KG1 (cell line): Measurements from ENCODE around the gene DPRX.
"Not testable (repeated sequence)": the region's sequence is repeated elsewhere in the genome, so short reads cannot be mapped to it uniquely, and the experiment has no call there.

Experiments
- DNase-seq: peaks from one replicate; lab custom pipeline; 2025; lab: John Stamatoyannopoulos, UW

The DPRX gene

DNA sequence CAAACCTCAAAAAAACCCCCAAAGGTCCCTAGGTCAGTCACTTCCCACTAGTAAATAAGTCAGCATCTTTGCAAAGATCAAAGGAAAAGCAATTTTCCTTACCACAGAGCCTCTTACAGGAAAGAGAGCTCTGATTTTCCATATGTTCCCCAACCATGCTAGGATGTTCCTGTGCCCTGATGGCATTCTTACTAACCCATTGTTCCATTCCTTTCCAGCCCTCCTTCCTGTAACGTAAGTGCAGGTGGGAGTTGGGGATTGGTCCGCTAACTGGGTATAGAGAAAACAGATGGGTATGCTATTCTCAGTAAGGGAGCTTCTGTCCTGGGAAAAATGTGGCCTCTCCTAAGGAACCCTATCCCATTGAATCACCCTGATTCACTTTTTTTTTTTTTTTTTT is 14.3 kb downstream of the DPRX start:
- DNase-seq: no peak

- DNase-seq: no peak
Observed at GRCh38 chr19:53647350-53647749, 15.6 kb downstream of the DPRX start.

DNA sequence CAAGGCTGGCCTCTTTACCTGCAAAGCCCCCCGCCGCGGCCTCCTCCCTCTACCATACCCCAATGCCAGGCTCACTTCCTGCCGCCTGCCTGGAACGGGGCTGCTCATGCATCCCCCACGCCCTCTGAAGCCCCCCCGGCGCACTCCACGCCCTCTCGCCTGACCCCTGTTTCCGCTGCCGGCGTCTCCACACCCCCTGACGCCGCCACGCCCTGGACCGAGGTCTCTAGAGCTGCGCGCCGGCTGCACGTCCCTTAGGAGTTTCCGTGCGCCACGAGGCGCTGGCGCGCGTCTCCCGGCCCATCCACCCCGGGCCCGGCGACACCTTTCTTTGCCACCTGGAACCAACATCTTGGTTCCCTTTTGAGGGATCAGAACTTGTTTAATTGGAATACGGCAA is 16.0 kb downstream of the DPRX start:
- no peak for DNase-seq

DNA sequence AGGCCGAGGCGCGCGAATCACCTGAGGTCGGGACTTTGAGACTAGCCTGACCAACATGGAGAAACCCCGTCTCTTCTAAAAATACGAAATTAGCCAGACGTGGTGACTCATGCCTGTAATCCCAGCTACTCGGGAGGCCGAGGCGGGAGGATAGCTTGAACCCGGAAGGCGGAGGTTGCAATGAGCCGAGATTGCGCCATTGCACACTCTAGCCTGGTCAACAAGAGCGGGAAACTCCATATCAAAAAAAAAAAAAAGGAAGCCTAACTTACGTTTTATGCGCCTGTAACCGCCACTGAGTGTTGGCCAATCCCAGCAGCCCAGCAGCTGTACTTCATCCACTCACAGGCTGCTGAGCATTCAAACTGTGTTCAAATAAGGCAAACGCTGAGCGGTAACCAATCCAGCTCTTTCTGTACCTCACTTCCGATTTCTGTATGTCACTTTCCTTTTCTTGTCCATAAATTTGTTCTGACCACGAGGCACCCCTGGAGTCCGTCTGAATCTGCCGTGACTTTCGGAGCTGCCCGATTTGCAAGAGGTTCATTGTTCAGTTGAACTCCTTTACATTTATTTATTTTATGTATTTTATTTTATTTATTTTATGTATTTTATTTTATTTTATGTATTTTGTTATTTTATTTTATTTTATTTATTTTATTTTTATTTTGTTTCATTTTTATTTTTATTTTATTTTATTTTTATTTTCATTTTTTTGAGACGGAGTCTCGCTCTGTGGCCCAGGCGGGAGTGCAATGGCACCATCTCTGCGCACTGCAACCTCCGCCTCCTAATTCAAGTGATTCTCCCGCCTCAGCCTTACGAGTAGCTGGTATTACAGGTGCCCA is 18.2 kb downstream of the DPRX start:
- DNase-seq: no peak

DNA sequence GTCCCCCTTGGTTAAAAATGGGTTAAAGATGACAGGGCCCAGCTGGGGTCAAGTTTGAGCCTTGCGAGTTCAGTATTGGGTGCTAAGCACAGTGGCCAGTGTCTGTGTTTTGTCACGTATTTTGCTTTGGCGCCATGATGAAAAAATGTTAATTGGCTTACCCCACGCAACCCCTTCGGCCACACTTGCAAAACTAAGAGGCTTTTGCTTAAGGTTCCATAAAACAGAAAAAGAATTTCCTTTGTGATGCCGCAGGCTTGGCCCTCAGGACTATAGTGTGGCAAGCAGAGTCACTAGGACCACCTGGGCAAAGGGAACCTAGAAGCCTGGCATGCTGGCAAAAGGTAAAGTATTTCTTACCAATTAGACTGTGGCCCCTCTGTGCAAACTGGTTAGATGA is 20.7 kb downstream of the DPRX start:
- DNase-seq: no peak

DNA sequence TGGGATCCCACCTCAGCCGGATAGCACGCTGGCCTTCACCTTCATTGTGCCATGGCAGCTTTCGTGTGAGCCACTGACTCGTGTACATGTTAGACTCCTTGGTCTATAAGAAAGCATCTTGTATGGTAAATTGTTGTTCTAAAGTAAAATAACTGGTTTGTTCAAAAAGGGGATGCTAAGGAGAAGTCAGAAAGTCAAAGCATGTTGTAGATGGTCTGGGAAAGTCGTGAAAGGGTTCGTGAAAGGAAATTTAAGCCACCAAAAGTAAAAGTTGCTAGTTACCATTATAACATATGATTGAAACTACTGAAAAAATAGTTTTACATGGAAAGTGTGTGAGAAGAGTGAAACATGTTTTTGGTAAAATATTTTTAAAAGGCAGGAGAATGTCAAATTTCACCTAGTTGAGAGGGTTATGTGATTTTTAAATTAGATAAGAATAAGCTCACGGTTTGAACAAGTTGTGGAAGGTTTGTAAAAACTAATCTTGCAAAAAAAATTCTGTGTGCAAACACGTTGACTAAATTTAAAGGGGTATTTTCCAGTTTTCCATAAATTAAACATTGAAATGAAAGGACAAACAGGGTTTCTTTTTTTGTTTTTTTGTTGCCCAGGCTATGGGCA is 23.4 kb downstream of the DPRX start:
- DNase-seq: no peak

DNA sequence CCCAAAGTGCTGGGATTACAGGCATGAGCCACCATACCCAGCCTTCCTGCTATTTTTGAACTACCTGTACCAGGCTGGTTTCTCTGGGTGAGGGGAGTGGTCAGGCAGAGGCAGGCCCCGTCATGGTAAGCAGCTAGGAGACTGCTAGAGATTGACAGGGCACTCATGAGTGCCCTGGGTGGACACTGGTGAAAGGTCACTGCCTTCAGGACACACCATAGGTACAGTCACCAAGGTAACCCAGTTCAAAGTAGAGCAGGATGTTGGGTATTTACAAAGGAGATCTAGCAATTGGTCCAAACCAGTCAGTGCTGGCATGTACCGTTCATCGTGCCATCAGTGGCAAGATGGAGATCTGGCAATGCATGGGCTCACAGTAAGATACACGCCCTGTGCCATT is 25.5 kb downstream of the DPRX start:
- no peak for DNase-seq

GRCh38 chr19:53657778-53658177 is 26.0 kb downstream of the DPRX start:
- DNase-seq: no peak

GRCh38 chr19:53659292-53659691 is 27.5 kb downstream of the DPRX start:
- no peak for DNase-seq

DNA sequence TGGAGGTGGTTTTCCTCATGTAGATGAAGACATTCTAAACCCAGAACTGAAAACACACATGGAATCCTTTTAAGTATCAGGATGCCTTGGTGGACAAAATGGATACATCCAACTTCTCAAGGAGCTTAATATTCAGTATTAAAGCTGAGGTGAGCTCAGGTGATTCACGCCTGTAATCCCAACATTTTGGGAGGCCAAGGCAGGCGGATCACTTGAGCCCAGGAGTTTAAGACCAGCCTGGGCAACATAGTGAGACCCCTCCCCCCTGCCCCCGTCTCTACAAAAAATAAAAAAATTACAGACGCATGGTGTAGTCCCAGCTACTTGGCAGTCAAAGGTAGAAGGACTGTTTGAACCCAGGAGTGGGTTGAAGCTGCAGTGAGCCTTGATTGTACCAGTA is 28.8 kb downstream of the DPRX start:
- DNase-seq: no peak

DNA sequence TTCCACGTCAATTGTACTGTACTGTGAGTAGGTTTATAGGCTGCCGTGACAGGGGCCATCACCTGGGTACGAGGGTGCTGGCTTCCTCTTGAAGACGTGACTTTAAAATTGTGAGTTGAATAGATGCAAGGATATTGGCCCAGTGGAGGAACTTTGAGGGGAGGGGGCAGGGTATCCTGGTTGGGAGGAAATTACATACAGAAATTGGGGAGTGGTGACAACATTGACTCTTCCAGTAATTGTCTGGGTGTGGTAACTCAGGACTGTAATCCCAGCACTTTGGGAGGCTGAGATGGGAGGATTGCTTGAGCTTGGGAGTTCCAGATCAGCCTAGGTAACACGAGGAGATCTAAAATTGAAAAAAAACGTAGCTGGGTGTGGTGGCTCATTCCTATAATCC is 30.4 kb downstream of the DPRX start:
- no peak for DNase-seq

DNA sequence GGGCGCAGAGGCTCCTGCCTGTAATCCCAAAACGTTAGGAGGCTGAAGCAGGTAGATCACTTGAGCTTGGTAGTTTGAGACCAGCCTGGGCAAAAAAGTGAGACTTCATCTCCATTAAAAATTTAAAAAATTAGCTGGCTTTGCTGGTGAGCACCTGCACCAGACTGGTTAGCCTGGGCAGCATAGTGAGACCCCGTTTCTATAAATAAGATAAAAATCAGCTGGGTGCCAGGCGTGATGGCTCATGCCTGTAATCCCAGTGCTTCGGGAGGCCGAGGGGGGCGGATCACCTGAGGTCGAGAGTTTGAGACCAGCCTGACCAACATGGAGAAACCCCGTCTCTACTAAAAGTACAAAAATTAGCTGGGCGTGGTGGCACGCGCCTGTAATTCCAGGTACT is 32.4 kb downstream of the DPRX start:
- DNase-seq: no peak

DNA sequence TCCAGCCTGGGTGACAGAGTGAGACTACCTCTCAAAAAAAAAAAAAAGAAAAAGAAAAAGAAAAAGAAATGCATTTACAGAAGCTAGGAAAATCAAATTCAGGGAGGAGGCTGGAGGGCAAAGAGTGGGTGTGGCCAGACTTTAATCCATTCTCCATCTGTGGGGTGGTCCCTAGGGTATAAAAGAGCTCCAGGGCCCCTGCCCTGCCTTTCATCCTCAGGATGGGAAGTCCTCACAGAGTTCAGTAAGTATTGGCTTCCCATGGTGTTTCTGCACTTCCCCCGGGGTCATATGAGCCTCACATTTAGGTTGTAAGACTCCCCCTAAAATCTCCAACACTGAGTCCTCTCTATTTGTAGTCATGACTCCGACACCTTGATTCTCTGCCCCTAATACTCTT is 33.0 kb downstream of the DPRX start:
- DNase-seq: no peak

GRCh38 chr19:53666331-53666730 is 34.5 kb downstream of the DPRX start:
- not testable (repeated sequence) for DNase-seq

DNA sequence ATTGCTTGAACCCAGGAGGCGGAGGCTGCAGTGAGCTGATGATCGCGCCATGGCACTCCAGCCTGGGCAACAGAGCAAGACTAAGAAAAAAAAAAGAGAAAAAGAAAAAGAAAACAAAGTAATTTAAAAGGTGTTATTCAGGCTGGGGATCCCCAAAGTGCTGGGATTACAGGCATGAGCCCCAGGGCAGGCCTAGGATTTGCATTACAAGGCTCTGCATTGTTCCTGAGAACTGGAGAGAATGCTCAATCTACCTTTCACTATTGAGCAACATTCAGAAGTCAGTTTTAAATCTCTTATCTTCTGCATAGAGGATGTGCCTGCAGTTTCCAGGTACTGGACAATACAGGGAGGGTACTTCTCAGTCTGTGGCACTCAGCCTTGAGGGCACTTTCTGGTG is 37.0 kb downstream of the DPRX start:
- DNase-seq: not testable (repeated sequence)

DNA sequence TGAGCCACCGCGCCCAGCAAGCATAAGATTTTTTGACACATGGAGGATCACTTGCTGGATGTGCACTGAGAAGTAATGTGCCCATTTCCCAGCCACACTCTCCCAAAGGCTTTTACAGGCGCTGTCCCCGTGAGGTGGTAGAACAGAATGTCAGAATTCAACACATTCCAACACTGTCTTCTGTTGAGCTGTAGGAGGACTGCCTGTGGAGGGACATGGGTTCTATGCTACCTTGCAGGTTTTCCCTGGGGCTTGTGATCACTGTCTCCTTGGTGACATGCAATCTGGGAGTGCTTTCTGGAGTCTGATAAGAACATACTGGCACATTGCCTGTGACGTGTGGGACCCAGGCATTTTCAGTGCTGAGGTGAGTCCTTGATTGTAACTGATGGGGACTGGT is 38.5 kb downstream of the DPRX start:
- DNase-seq: no peak

DNA sequence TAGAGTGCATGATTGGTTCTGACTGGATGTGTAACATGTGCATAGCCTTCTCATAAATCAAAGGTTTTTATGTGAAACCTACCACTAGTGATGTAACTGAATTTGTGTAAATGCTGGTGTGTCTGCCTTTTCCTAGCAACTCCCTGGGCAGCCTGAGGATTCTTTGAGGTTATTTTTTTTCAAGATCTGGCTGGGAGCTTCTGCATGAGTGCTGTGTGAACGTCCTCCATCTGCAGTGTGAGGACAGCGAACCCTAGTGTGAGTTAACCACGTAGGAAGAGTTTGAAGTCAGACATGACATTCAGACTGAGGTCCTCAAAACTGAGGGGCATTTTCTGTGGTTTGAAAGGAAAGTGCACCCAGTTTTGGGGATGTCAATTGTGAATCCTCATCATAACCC is 39.9 kb downstream of the DPRX start:
- DNase-seq: no peak
